DOHH2 (cell line): Measurements from ENCODE around the gene ZNF106.

ENCODE experiments used
- H3F3A ChIP-seq: fragments of 200-600 bp; sonication (generic), shearing (Covaris generic); 2 replicates; pipeline ENCODE4 v1.6.0; 2016; ENCODE audit warnings: antibody characterized with exemption, mild to moderate bottlenecking; ENCODE audit not compliant: control insufficient read depth, insufficient read depth
- H3K27ac ChIP-seq: fragments of 200-600 bp; sonication (generic); 2 replicates; pipeline ENCODE4 v1.5.1; 2014; ENCODE audit warnings: low read depth, mild to moderate bottlenecking, low read length, moderate library complexity
- H3K27me3 ChIP-seq: fragments of 200-600 bp; sonication (generic); 2 replicates; pipeline ENCODE4 v1.6.1; 2014; ENCODE audit warnings: mild to moderate bottlenecking, low read length, mixed read lengths; ENCODE audit not compliant: control insufficient read depth
- H3K36me3 ChIP-seq: fragments of 200-600 bp; sonication (generic); 2 replicates; pipeline ENCODE4 v1.6.1; 2014; ENCODE audit warnings: mild to moderate bottlenecking, low read length, moderate library complexity, mixed read lengths; ENCODE audit not compliant: control insufficient read depth
- H3K4me1 ChIP-seq: fragments of 200-600 bp; sonication (generic); 2 replicates; pipeline ENCODE4 v1.6.1; 2014; ENCODE audit warnings: mild to moderate bottlenecking, low read length, mixed read lengths; ENCODE audit not compliant: control insufficient read depth
- H3K4me2 ChIP-seq: fragments of 200-600 bp; sonication (generic); 2 replicates; pipeline ENCODE4 v1.6.0; 2014; ENCODE audit warnings: mild to moderate bottlenecking, low read length, moderate library complexity
- H3K4me3 ChIP-seq: fragments of 200-600 bp; sonication (generic); 2 replicates; pipeline ENCODE4 v1.5.1; 2014; ENCODE audit warnings: mild to moderate bottlenecking, low read length, mixed read lengths
- H3K79me2 ChIP-seq: fragments of 200-600 bp; sonication (generic); 2 replicates; pipeline ENCODE4 v1.6.1; 2014; ENCODE audit warnings: mild to moderate bottlenecking, low read length, mixed read lengths; ENCODE audit not compliant: control insufficient read depth
- H3K9me2 ChIP-seq: fragments of 200-600 bp; sonication (generic); replicated peaks from 2 replicates; pipeline ENCODE4 v1.6.1; 2014; ENCODE audit warnings: mild to moderate bottlenecking, low read length, mixed read lengths; ENCODE audit not compliant: control insufficient read depth
- H3K9me3 ChIP-seq: fragments of 200-600 bp; sonication (generic); 2 replicates; pipeline ENCODE4 v1.6.1; 2014; ENCODE audit warnings: antibody characterized with exemption, low read length, mixed read lengths; ENCODE audit not compliant: control insufficient read depth, insufficient read depth
- H4K20me1 ChIP-seq: fragments of 200-600 bp; sonication (generic); 2 replicates; pipeline ENCODE4 v1.6.0; 2014; ENCODE audit warnings: low read depth, mild to moderate bottlenecking, antibody characterized with exemption, low read length, moderate library complexity; ENCODE audit not compliant: control insufficient read depth, insufficient read depth
- CTCF ChIP-seq: fragments of 200-600 bp; sonication (generic); IDR thresholded peaks from one replicate; pipeline ENCODE4 v1.5.1; 2014; ENCODE audit warnings: antibody characterized with exemption, mild to moderate bottlenecking, low read depth, low read length; ENCODE audit not compliant: poor library complexity, severe bottlenecking
- EZH2phosphoT487 ChIP-seq: fragments of 200-600 bp; sonication (generic); IDR thresholded peaks from 2 replicates; pipeline ENCODE4 v1.6.1; 2017; ENCODE audit warnings: borderline replicate concordance, mild to moderate bottlenecking, antibody characterized with exemption, low read length, moderate library complexity, mixed read lengths

ZNF106 gene

GRCh38 chr15:42427429-42428223, 63.3 kb downstream of the ZNF106 start:
- TF ChIP-seq EZH2phosphoT487 (no peak), CTCF (no peak)
- Histone ChIP-seq H3K27ac (no peak overlapping the region), H3K36me3 (peaks cover 72% of the 10 kb centered on the region), H3F3A (no peaks in the 10 kb centered on the region), H4K20me1 (no peaks in the 10 kb centered on the region), H3K9me3 (no peaks in the 10 kb centered on the region), H3K9me2 (no peaks in the 10 kb centered on the region), H3K27me3 (no peaks in the 10 kb centered on the region), H3K4me2 (no peak overlapping the region), H3K4me3 (no peak overlapping the region), H3K4me1 (no peaks in the 10 kb centered on the region), H3K79me2 (no peaks in the 10 kb centered on the region)

GRCh38 chr15:42421376-42421775, 69.6 kb downstream of the ZNF106 start:
- Histone ChIP-seq H3K27me3 (no peaks in the 10 kb centered on the region), H3K4me3 (no peak overlapping the region), H3K9me2 (no peaks in the 10 kb centered on the region), H3K4me2 (no peak overlapping the region), H3F3A (no peaks in the 10 kb centered on the region), H4K20me1 (no peaks in the 10 kb centered on the region), H3K9me3 (no peaks in the 10 kb centered on the region), H3K27ac (no peak overlapping the region), H3K79me2 (no peaks in the 10 kb centered on the region), H3K36me3 (peaks cover 71% of the 10 kb centered on the region), H3K4me1 (no peaks in the 10 kb centered on the region)
- TF ChIP-seq CTCF: no peak
- TF ChIP-seq EZH2phosphoT487: no peak

GRCh38 chr15:42419369-42419768, 71.6 kb downstream of the ZNF106 start:
- TF ChIP-seq EZH2phosphoT487 (no peak), CTCF (no peak)
- Histone ChIP-seq H3F3A (no peaks in the 10 kb centered on the region), H3K27ac (no peak overlapping the region), H3K4me3 (no peak overlapping the region), H3K9me2 (no peaks in the 10 kb centered on the region), H3K79me2 (no peaks in the 10 kb centered on the region), H3K36me3 (peaks cover 62% of the 10 kb centered on the region), H3K4me1 (no peaks in the 10 kb centered on the region), H3K4me2 (no peak overlapping the region), H3K9me3 (no peaks in the 10 kb centered on the region), H3K27me3 (no peaks in the 10 kb centered on the region), H4K20me1 (no peaks in the 10 kb centered on the region)

- no peaks in the 10 kb centered on the region for H3K9me3 ChIP-seq
- H3K36me3 ChIP-seq: peaks cover 27% of the 10 kb centered on the region
Observed at GRCh38 chr15:42413920-42414319, 77.0 kb downstream of the ZNF106 start.

More at GRCh38 chr15:42413920-42414319, 77.0 kb downstream of the ZNF106 start:
- Histone ChIP-seq H3K4me2 (no peak overlapping the region), H3K27me3 (no peaks in the 10 kb centered on the region), H3K4me1 (no peaks in the 10 kb centered on the region), H4K20me1 (no peaks in the 10 kb centered on the region), H3K9me2 (no peaks in the 10 kb centered on the region), H3K79me2 (no peaks in the 10 kb centered on the region), H3K4me3 (no peak overlapping the region), H3F3A (no peaks in the 10 kb centered on the region), H3K27ac (no peak overlapping the region)
- no peak for TF ChIP-seq CTCF
- TF ChIP-seq EZH2phosphoT487: no peak
